Measurements from ENCODE around the gene C10orf143. TPM values are rescaled to one million over a fixed set of nuclear protein-coding genes. Genes with fewer than 3 reads are reported as not detected.

The C10orf143 gene
- total RNA-seq, 2 experiments from 2014 or later: 2.5 to 3.0 TPM

GRCh38 chr10:130040351-130040750 lies 70.3 kb downstream of the C10orf143 start:
- H3K4me1 Mint-ChIP-seq (ENCODE audit: low read depth): no peaks in the 10 kb centered on the region
- no peaks in the 10 kb centered on the region for H3K9me3 Mint-ChIP-seq
- ChIA-PET CTCF (no interaction called here), POLR2A (no interaction called here)
- intact Hi-C loops (cut with micrococcal nuclease): no loop called here
- DNase-seq: no peak
- no peak overlapping the region for H3K4me3 Mint-ChIP-seq
- H3K27ac Mint-ChIP-seq: no peak overlapping the region
- peaks cover 3% of the 10 kb centered on the region for H3K27me3 Mint-ChIP-seq
- H3K36me3 Mint-ChIP-seq: no peaks in the 10 kb centered on the region

GRCh38 chr10:130039141-130039540 lies 71.5 kb downstream of the C10orf143 start:
- no peaks in the 10 kb centered on the region for H3K9me3 Mint-ChIP-seq
- H3K4me3 Mint-ChIP-seq: no peak overlapping the region
- H3K36me3 Mint-ChIP-seq: no peaks in the 10 kb centered on the region
- H3K27me3 Mint-ChIP-seq: peaks cover 3% of the 10 kb centered on the region
- DNase-seq: no peak
- no peaks in the 10 kb centered on the region for H3K4me1 Mint-ChIP-seq (ENCODE audit: low read depth)
- POLR2A ChIA-PET: no interaction called here
- intact Hi-C loops (cut with micrococcal nuclease): no loop called here
- CTCF ChIA-PET: no interaction called here
- no peak overlapping the region for H3K27ac Mint-ChIP-seq

- CTCF ChIA-PET: no interaction called here
- intact Hi-C loops (cut with micrococcal nuclease): no loop called here
- POLR2A ChIA-PET: no interaction called here
- Mint-ChIP-seq H3K4me3 (no peak overlapping the region), H3K36me3 (no peaks in the 10 kb centered on the region), H3K9me3 (no peaks in the 10 kb centered on the region), H3K27me3 (peaks cover 6% of the 10 kb centered on the region), H3K27ac (no peak overlapping the region), H3K4me1 (ENCODE audit: low read depth) (no peaks in the 10 kb centered on the region)
- no peak for DNase-seq
Observed at GRCh38 chr10:130038611-130039109, 72.0 kb downstream of the C10orf143 start.

GRCh38 chr10:130038019-130038555 lies 72.5 kb downstream of the C10orf143 start:
- no peak for DNase-seq
- intact Hi-C loops (cut with micrococcal nuclease): no loop called here
- peaks cover 3% of the 10 kb centered on the region for H3K27me3 Mint-ChIP-seq
- H3K4me1 Mint-ChIP-seq (ENCODE audit: low read depth): no peaks in the 10 kb centered on the region
- ChIA-PET CTCF (no interaction called here), POLR2A (no interaction called here)
- no peak overlapping the region for H3K27ac Mint-ChIP-seq
- no peaks in the 10 kb centered on the region for H3K36me3 Mint-ChIP-seq
- no peaks in the 10 kb centered on the region for H3K9me3 Mint-ChIP-seq
- no peak overlapping the region for H3K4me3 Mint-ChIP-seq

- Mint-ChIP-seq H3K27ac (no peak overlapping the region), H3K27me3 (peaks cover 3% of the 10 kb centered on the region), H3K4me3 (no peak overlapping the region), H3K36me3 (no peaks in the 10 kb centered on the region), H3K4me1 (ENCODE audit: low read depth) (no peaks in the 10 kb centered on the region), H3K9me3 (no peaks in the 10 kb centered on the region)
- ChIA-PET CTCF (no interaction called here), POLR2A (no interaction called here)
- no peak for DNase-seq
- intact Hi-C loops (cut with micrococcal nuclease): no loop called here
Observed at GRCh38 chr10:130037169-130037661, 73.4 kb downstream of the C10orf143 start.

- no peak for DNase-seq
- intact Hi-C loops (cut with micrococcal nuclease): no loop called here
- Mint-ChIP-seq H3K4me3 (no peak overlapping the region), H3K9me3 (no peaks in the 10 kb centered on the region), H3K4me1 (ENCODE audit: low read depth) (no peaks in the 10 kb centered on the region), H3K27ac (no peak overlapping the region), H3K27me3 (peaks cover 3% of the 10 kb centered on the region), H3K36me3 (no peaks in the 10 kb centered on the region)
- ChIA-PET CTCF (no interaction called here), POLR2A (no interaction called here)
Observed at GRCh38 chr10:130036296-130037065, 74.1 kb downstream of the C10orf143 start.

DNA sequence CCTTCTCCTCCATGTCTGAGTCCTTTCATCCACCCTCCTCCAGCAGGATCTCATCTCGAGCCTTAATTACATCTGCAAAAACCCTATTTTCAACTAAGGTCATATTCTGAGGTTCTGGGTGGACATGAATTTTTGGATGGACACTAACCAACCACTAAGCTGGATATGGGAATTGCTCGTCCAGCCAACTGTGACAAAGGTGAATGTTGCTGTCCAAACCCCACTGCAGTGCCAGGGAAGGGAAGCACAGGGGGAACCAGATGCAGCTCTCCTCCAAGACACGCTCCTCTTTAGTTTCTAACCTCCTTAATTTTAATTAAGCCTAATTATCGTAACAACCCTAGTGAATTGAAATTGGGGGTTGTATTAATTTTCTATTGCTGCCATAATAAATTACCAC lies 81.4 kb downstream of the C10orf143 start:
- Mint-ChIP-seq H3K9me3 (no peaks in the 10 kb centered on the region), H3K4me3 (no peak overlapping the region), H3K27ac (no peak overlapping the region), H3K27me3 (peaks cover 3% of the 10 kb centered on the region), H3K4me1 (ENCODE audit: low read depth) (no peaks in the 10 kb centered on the region), H3K36me3 (no peaks in the 10 kb centered on the region)
- intact Hi-C loops (cut with micrococcal nuclease): no loop called here
- POLR2A ChIA-PET: no interaction called here
- CTCF ChIA-PET: no interaction called here
- no peak for DNase-seq

DNA sequence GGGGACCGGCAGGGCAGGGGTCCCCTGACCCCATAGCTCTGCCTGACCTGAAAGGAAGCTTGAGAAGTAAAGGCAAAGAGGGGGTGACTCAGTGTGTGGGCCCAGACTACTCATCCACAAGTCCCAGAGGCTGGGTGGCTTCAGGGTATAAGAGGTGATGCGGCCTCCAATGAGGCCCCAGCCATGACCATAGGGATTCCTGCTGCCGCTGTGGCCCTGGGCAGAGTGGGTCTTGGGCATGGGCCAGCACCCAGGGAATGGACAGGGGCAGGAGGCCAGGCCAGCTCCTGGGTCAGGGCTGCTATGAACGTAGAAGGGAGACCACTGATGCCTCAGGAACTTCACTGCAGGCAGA lies 82.2 kb downstream of the C10orf143 start:
- Mint-ChIP-seq H3K27me3 (no peaks in the 10 kb centered on the region), H3K36me3 (no peaks in the 10 kb centered on the region), H3K4me3 (no peak overlapping the region), H3K4me1 (ENCODE audit: low read depth) (no peaks in the 10 kb centered on the region), H3K27ac (no peak overlapping the region), H3K9me3 (no peaks in the 10 kb centered on the region)
- no peak for DNase-seq
- ChIA-PET POLR2A (no interaction called here), CTCF (no interaction called here)
- intact Hi-C loops (cut with micrococcal nuclease): no loop called here

DNA sequence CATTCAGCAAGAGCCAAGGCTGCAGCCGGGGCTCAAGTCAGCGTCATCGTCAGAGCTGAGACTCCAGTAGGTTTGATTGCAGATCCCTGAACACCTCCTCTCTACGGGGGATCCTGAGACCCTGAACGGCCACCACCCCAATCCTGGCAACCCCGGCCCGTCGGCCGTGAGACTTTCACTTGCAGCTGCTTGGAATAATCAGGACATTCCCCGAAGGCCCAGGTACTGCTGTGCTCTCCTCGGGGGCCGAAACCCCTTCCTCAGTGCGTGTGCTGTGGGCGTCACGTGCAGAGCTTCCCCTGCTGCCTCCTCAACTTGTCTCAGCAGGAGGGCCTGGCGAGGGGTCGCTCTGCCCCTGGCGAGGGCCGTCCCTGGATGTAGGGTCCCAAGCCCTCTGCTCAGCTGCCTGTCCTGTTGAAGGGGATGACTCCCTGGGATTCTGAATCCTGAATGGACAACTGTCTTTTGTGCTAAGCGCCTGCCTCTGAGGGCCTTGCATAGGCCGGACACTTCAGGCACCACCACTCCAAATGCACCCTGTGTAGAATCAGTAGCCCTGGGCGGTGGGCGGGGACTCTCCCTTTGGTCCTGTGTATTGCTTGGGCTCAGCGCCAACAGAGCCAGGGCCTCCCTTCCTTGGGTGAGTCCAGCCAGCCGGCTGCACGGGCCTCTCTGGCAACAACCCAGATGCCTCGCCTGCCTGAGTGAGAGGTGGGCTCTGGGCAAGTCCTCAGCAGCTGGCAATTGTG lies 82.7 kb downstream of the C10orf143 start:
- no peak overlapping the region for H3K4me3 Mint-ChIP-seq
- no peak overlapping the region for H3K27ac Mint-ChIP-seq
- ChIA-PET POLR2A (no interaction called here), CTCF (no interaction called here)
- H3K36me3 Mint-ChIP-seq: no peaks in the 10 kb centered on the region
- no peak for DNase-seq
- no peaks in the 10 kb centered on the region for H3K4me1 Mint-ChIP-seq (ENCODE audit: low read depth)
- H3K9me3 Mint-ChIP-seq: no peaks in the 10 kb centered on the region
- intact Hi-C loops (cut with micrococcal nuclease): no loop called here
- no peaks in the 10 kb centered on the region for H3K27me3 Mint-ChIP-seq

GRCh38 chr10:130026670-130027456 lies 83.8 kb downstream of the C10orf143 start:
- CTCF ChIA-PET: no interaction called here
- no peak overlapping the region for H3K4me3 Mint-ChIP-seq
- intact Hi-C loops (cut with micrococcal nuclease): no loop called here

GRCh38 chr10:130025811-130026485 lies 84.7 kb downstream of the C10orf143 start:
- ChIA-PET CTCF (no interaction called here), POLR2A (no interaction called here)
- no peaks in the 10 kb centered on the region for H3K27me3 Mint-ChIP-seq
- no peak for DNase-seq
- no peak overlapping the region for H3K27ac Mint-ChIP-seq
- H3K4me1 Mint-ChIP-seq (ENCODE audit: low read depth): no peaks in the 10 kb centered on the region
- no peaks in the 10 kb centered on the region for H3K36me3 Mint-ChIP-seq
- intact Hi-C loops (cut with micrococcal nuclease): no loop called here
- no peaks in the 10 kb centered on the region for H3K9me3 Mint-ChIP-seq
- H3K4me3 Mint-ChIP-seq: no peak overlapping the region

More at GRCh38 chr10:130026670-130027456, 83.8 kb downstream of the C10orf143 start:
- Mint-ChIP-seq H3K4me1 (ENCODE audit: low read depth) (no peaks in the 10 kb centered on the region), H3K27ac (no peak overlapping the region), H3K27me3 (no peaks in the 10 kb centered on the region), H3K9me3 (no peaks in the 10 kb centered on the region), H3K36me3 (no peaks in the 10 kb centered on the region)
- DNase-seq: no peak
- POLR2A ChIA-PET: no interaction called here

- no peaks in the 10 kb centered on the region for H3K9me3 Mint-ChIP-seq
- H3K4me3 Mint-ChIP-seq: no peak overlapping the region
- intact Hi-C loops (cut with micrococcal nuclease): no loop called here
- no peaks in the 10 kb centered on the region for H3K36me3 Mint-ChIP-seq
- H3K27ac Mint-ChIP-seq: no peak overlapping the region
- ChIA-PET CTCF (no interaction called here), POLR2A (no interaction called here)
- no peaks in the 10 kb centered on the region for H3K4me1 Mint-ChIP-seq (ENCODE audit: low read depth)
- DNase-seq: no peak
- no peaks in the 10 kb centered on the region for H3K27me3 Mint-ChIP-seq
Observed at GRCh38 chr10:130025326-130025725, 85.3 kb downstream of the C10orf143 start.

Measured in activated CD4-positive, alpha-beta memory T cell treated with anti-CD3 and anti-CD28 coated beads for 36 hours (primary cell).